BLaER1 treated with 17β-estradiol and CSF1 and Interleukin-3, amounts not matched to agents 10 nM and 100 nM (cell line): Measurements from ENCODE around the gene GTPBP6.
A peak's percentile ranks its signal among the peaks of the same experiment; 100 is the strongest.

ENCODE experiments used
- H3K27ac ChIP-seq, 11 experiments: shearing (Covaris generic); formaldehyde crosslinking; 2 replicates each; pipeline ENCODE4 v1.8.1; 2022
- H3K27me3 ChIP-seq, 11 experiments: shearing (Covaris generic); formaldehyde crosslinking; 2 replicates each; pipeline ENCODE4 v1.8.1; 2022
- H3K36me3 ChIP-seq, 11 experiments: shearing (Covaris generic); formaldehyde crosslinking; 2 replicates each; pipeline ENCODE4 v1.8.1; 2022
- H3K4me1 ChIP-seq, 10 experiments: shearing (Covaris generic); formaldehyde crosslinking; 2 replicates each; pipeline ENCODE4 v1.8.1; 2022
- H3K4me2 ChIP-seq, 11 experiments: shearing (Covaris generic); formaldehyde crosslinking; 2 replicates each; pipeline ENCODE4 v1.8.1; 2022
- H3K4me3 ChIP-seq, 10 experiments: shearing (Covaris generic); formaldehyde crosslinking; 2 replicates each; pipeline ENCODE4 v1.8.1; 2022
- H3K9ac ChIP-seq, 11 experiments: shearing (Covaris generic); formaldehyde crosslinking; 2 replicates each; pipeline ENCODE4 v1.8.1; 2022
- H3K9me3 ChIP-seq, 11 experiments: shearing (Covaris generic); formaldehyde crosslinking; replicated peaks in 1 of 11; 2 replicates each; pipeline ENCODE4 v1.8.1; 2022
- H4K20me1 ChIP-seq, 11 experiments: shearing (Covaris generic); formaldehyde crosslinking; 2 replicates each; pipeline ENCODE4 v1.8.1; 2022
- Cebpa-rat ChIP-seq, 11 experiments: shearing (Covaris generic); IDR thresholded peaks; 2 replicates each; pipeline ENCODE4 v1.8.1; 2022

The GTPBP6 gene

DNA sequence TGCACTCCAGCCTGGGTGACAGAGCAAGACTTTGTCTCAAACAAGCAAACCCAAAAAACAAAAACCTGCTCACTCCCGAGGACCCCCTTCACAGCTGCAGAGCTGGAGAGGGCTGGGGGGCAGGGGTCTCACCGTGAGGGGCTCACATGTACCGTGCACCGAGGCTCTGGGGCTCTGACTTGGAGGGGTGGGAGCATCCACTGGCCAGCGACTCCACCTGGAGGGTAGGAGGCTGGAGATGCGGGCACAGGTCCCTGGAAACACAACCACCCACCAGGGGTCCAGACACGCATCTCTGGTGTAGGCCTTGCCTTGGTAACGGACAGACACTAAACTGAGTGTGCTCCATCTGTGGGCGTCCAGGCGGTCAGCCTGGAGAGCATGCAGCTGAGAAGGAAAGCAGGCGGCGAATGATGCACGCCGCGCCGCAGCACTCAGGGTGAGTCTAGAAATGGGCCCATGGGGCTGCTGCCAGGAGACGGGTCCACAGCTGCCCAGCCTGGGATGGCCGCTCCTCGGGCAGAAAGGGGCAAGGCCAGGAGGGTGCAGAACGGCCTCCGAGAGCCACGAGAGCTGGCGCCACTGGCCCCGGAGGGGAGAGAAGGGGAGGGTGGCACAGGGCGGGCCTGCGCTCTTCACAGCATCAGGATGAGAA is 42.0 kb upstream of the GTPBP6 start:
- no peak overlapping the region for H3K9ac ChIP-seq
- H4K20me1 ChIP-seq: no peaks in the 10 kb centered on the region
- peaks cover 54 to 64% (median 59%) of the 10 kb centered on the region in 11 experiments for H3K9me3 ChIP-seq
- TF ChIP-seq Cebpa-rat (IDR thresholded peaks at IDR 0.05): no peak
- peaks cover 32 to 59% (median 46%) of the 10 kb centered on the region in 11 experiments for H3K36me3 ChIP-seq
- peaks cover 19 to 29% (median 29%) of the 10 kb centered on the region in 10 experiments for H3K4me1 ChIP-seq
- H3K4me2 ChIP-seq: no peak overlapping the region
- no peaks in the 10 kb centered on the region for H3K27me3 ChIP-seq
- H3K27ac ChIP-seq: no peak overlapping the region
- peak overlapping the region in 1 of 10 experiments; percentile 25; a peak in 1 of 20 replicates for H3K4me3 ChIP-seq

DNA sequence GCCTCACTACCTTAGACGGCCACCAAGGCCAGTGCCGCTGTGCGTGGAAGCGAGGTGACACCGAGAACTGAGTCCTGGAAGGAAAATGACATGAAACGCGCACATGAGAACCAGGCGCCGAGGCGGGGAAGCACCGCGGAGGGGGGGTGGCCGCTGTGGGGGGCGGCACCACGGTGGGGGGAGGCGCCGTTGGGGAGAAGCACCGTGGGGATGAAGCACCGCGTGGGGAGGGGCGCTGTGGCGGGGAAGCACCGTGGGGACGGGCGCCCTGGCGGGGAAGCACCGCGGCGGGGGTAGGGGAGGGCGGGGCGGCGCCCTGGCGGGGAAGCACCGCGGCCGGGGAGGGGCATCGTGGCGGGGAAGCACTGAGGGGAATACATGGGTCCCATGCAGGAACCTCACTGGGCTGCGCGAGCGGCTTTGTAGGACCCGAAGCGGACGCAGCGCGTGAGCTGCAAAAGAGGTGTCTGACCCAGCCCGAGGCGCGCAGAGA is 40.1 kb upstream of the GTPBP6 start:
- Histone ChIP-seq H3K27ac (peak overlapping the region in 7 of 11 experiments; percentile 74 to 93 (median 85); a peak in 11 of 22 replicates), H3K27me3 (no peaks in the 10 kb centered on the region), H3K36me3 (peaks cover 28 to 53% (median 40%) of the 10 kb centered on the region in 11 experiments), H3K4me1 (peaks cover 35 to 49% (median 47%) of the 10 kb centered on the region in 10 experiments), H3K4me2 (peak overlapping the region in 3 of 11 experiments; percentile 79 to 82 (median 81); a peak in 2 of 22 replicates), H4K20me1 (peaks cover 0 to 4% (median 0%) of the 10 kb centered on the region in 11 experiments; a peak in 1 of 22 replicates), H3K9ac (peak overlapping the region in 4 of 11 experiments; percentile 65 to 79 (median 74); a peak in 4 of 22 replicates), H3K9me3 (peaks cover 47 to 57% (median 53%) of the 10 kb centered on the region in 11 experiments), H3K4me3 (no peak overlapping the region)
- TF ChIP-seq Cebpa-rat (IDR thresholded peaks at IDR 0.05): no peak

DNA sequence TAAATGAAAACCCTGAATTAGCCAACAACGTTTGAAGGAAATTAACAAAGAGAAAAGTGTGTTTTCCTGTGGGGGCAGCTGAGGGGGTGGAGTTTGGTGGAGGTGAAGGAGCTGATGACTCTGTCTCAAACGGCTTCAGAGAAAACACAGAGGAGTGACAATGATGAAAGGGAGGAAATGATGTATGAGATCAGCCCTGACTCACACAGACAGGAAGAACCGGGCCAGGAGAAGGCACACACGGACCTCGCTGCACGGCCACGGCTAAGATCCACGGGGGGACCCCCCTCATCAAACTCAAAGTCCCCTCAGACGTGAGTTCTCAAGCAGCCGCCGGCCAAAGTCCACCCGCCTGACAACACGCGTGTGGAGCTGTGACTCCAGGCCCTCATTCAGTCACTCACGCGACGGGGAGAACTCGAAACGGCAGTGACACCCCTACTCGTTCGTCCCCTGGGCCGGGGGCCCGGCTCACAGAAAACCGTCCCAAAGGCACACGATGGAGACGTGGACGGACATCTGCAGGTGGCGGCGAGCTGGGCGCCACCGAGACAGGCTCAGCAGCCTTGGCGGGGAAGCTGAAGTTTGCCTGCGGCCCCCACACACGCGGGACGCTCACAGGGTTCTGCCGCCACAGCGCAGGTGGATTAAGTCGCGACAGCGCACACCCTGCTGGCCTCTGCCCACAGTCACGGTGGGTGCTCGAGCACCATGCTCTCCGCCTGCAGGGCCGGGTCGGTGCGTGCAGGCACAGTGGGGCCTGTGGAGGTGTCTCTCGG is 39.3 kb upstream of the GTPBP6 start:
- Histone ChIP-seq H3K4me1 (peaks cover 35 to 50% (median 47%) of the 10 kb centered on the region in 10 experiments), H3K36me3 (peaks cover 28 to 48% (median 40%) of the 10 kb centered on the region in 11 experiments), H4K20me1 (peaks cover 0 to 4% (median 0%) of the 10 kb centered on the region in 11 experiments; a peak in 1 of 22 replicates), H3K4me3 (peak overlapping the region in 2 of 10 experiments; percentile 18 to 44; a peak in 1 of 20 replicates), H3K9ac (peak overlapping the region; percentile 5 to 79 (median 63); a peak in 19 of 22 replicates), H3K9me3 (peaks cover 39 to 49% (median 45%) of the 10 kb centered on the region in 11 experiments), H3K27me3 (no peaks in the 10 kb centered on the region), H3K4me2 (peak overlapping the region; percentile 50 to 91 (median 79)), H3K27ac (peak overlapping the region in 10 of 11 experiments; percentile 67 to 93 (median 84); a peak in 20 of 22 replicates)
- TF ChIP-seq Cebpa-rat (IDR thresholded peaks at IDR 0.05): peak in 1 of 11 experiments; percentile 55; a peak in 1 of 22 replicates

DNA sequence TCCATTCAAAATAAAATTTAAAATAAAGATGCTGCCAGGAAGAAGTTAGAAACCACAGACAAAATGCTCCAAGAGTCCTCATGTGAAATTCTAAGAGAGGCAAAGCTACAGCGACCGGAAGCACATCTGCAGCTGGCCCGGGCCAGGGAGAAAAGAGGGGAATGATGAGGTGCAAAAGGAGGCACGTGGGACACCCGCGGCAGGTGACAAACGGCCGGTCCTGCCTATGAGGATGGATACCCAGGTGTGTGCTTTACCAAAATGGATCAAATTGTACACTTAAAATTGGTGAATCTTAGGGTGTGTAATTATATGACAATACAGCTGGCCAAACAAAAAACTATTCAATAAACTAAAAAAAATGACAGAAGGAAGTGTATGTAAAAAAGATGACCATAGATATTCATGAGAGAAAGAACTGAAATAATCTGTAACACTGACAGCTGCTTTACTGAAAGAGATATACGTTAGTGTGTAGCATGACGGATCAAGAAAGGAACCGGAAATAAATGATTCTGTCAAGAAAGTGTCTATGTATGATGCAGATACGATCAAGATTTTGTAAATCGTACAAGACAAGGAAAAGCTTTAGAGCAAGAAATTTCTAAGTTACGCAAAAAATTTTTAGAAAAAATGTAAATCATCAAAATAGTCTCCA is 38.6 kb upstream of the GTPBP6 start:
- TF ChIP-seq Cebpa-rat (IDR thresholded peaks at IDR 0.05): no peak
- H3K27me3 ChIP-seq: no peaks in the 10 kb centered on the region
- peaks cover 32 to 41% (median 38%) of the 10 kb centered on the region in 11 experiments for H3K9me3 ChIP-seq
- H4K20me1 ChIP-seq: peaks cover 0 to 4% (median 0%) of the 10 kb centered on the region in 11 experiments; a peak in 1 of 22 replicates
- peak overlapping the region; percentile 5 to 79 (median 63); a peak in 16 of 22 replicates for H3K9ac ChIP-seq
- peak overlapping the region in 10 of 11 experiments; percentile 67 to 93 (median 84); a peak in 20 of 22 replicates for H3K27ac ChIP-seq
- H3K4me1 ChIP-seq: peaks cover 35 to 50% (median 47%) of the 10 kb centered on the region in 10 experiments
- H3K4me3 ChIP-seq: peak overlapping the region in 1 of 10 experiments; percentile 44; a peak in 1 of 20 replicates
- peaks cover 28 to 49% (median 41%) of the 10 kb centered on the region in 11 experiments for H3K36me3 ChIP-seq
- peak overlapping the region; percentile 50 to 91 (median 79) for H3K4me2 ChIP-seq

DNA sequence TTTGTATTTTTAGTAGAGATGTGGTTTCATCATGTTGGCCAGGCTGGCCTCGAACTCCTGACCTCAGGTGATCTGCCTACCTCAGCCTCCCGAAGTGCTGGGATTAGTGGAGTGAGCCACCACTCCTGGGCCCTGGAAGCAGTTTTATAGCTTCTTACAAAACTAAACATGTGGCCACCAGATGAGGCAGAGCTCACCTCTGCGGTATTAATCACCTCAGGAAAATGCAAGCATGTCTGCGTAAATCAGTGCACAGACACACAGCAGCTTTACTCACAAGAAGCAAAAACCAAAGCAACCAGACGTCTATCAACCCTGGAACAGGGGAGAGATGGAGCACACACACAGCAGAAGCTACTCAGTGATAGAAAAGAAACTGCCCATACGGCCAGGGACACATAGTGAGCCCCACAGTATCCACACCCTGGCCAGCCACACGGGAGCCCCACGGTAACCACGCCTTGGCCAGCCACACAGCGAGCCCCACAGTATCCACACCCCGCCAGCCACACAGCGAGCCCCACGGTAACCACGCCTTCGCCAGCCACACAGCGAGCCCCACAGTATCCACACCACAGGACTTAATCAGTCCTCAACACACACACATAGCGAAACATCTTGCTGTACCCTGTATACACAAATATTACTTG is 37.9 kb upstream of the GTPBP6 start:
- TF ChIP-seq Cebpa-rat (IDR thresholded peaks at IDR 0.05): no peak
- Histone ChIP-seq H3K4me3 (no peak overlapping the region), H3K9ac (peak overlapping the region in 4 of 11 experiments; percentile 15 to 79 (median 74); a peak in 5 of 22 replicates), H3K36me3 (peaks cover 24 to 48% (median 39%) of the 10 kb centered on the region in 11 experiments), H3K27me3 (no peaks in the 10 kb centered on the region), H3K4me2 (peak overlapping the region in 10 of 11 experiments; percentile 57 to 91 (median 80); a peak in 19 of 22 replicates), H3K9me3 (peaks cover 25 to 35% (median 33%) of the 10 kb centered on the region in 11 experiments), H3K27ac (peak overlapping the region in 10 of 11 experiments; percentile 67 to 93 (median 84); a peak in 16 of 22 replicates), H4K20me1 (peaks cover 0 to 4% (median 0%) of the 10 kb centered on the region in 11 experiments; a peak in 1 of 22 replicates), H3K4me1 (peaks cover 35 to 50% (median 47%) of the 10 kb centered on the region in 10 experiments)

DNA sequence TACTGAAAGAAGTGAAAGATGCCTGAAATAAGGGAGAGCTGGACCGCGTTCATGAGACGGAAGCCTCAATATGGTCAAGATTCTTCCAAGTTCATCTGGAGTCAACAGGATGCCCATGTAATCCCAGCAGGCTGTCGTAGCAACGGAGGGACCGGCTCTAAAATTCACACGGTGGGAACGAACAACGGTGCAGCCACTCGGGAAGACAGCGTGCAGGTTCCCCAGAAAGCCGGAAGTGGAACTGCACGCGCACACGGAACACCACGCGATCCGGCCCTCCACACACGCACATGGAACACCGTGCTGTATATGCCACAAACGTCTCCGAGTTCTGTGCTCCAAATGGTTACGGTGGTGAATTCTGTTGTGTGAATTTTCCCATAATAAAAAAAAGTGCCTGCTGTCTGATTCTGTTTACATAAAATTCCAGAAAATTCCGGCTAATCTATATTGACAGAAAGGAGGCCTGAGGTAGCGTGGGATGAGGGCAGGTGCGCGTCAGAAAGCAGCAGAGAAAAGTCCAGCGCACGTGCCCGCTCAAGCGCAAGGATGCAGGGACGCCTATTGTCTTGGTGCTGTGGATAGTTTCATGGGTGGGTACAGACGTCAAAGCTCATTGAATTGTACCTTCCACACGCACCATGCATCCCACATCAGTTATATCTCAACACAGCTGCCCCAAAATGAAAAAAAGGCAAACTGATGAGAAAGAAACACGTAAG is 36.9 kb upstream of the GTPBP6 start:
- peaks cover 0 to 4% (median 0%) of the 10 kb centered on the region in 11 experiments; a peak in 2 of 22 replicates for H4K20me1 ChIP-seq
- no peak for TF ChIP-seq Cebpa-rat (IDR thresholded peaks at IDR 0.05)
- H3K9ac ChIP-seq: peak overlapping the region in 9 of 11 experiments; percentile 37 to 69 (median 62); a peak in 15 of 22 replicates
- peak overlapping the region; percentile 57 to 91 (median 82) for H3K4me2 ChIP-seq
- H3K4me1 ChIP-seq: peaks cover 35 to 54% (median 48%) of the 10 kb centered on the region in 10 experiments
- peak overlapping the region in 6 of 10 experiments; percentile 2 to 59 (median 24); a peak in 5 of 20 replicates for H3K4me3 ChIP-seq
- peaks cover 14 to 46% (median 37%) of the 10 kb centered on the region in 11 experiments for H3K36me3 ChIP-seq
- no peaks in the 10 kb centered on the region for H3K27me3 ChIP-seq
- peak overlapping the region in 9 of 11 experiments; percentile 49 to 93 (median 68); a peak in 17 of 22 replicates for H3K27ac ChIP-seq
- peaks cover 15 to 31% (median 22%) of the 10 kb centered on the region in 11 experiments for H3K9me3 ChIP-seq
